KBM-7 (cell line): ENCODE data around the gene MRTFB.

Experiments used
- DNase-seq: peaks from one replicate; pipeline ENCODE4 v3.0.0-alpha.2; 2015
- in situ Hi-C: fragments of 300-500 bp; cut with MboI; formaldehyde crosslinking; loops from 2 replicates; pipeline ENCODE4 v1.14.3; 2020; ENCODE audit warnings: low sequenced_read_pairs, low pct_unique_long_range_greater_than_20kb, mixed read lengths

The MRTFB gene

DNA sequence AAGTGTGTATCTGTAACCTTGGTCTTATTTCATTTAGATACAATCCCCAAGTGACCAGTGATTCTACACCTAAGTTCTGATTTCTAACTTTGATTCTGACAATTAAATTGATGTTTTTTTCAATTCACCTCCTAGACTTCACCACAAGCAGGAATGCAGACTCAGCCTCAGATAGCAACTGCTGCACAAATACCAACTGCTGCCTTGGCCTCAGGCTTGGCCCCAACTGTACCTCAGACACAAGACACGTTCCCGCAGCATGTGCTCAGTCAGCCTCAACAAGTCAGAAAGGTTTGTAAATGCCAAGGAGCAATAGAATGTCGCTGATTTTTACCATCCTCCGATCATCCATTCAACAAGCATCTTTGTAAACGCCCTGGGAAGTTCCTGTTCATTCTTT lies 177.7 kb downstream of the MRTFB start:
- in situ Hi-C loops, result no loop called here
- DNase-seq, result no peak

DNA sequence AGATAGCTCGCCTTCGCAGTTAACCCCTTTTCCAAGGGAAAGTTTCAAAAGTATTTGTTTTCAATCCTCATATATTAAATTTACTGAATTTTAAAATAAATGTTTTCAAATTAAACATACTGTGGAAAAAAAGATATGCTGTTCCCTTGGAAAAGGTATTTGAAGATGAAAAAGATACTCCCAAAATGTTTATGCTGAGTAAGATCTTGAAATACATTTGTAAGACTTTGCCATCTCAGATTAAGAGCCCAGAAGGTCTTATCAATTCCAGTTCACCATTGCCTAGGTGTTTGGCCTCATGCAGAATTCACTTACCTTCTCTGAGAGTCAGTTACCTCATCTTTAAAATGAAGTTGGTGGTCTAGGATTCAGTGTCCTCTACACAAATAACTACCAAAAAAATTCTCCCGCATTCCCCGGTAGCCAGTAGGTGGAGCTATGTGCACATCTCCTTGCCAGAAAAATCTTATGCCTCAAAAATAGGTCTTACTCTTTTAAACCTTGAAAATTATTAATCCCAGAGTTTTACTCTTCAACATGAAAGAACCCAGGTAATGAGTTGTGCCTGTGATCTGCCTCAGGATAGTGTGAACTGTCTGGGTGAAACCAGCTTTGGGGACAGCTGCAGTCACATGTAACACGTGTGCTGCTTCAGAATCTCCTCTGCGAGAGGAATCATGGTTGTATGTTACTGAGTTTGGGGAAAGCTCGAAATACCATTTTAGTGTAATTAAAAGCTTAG lies 178.3 kb downstream of the MRTFB start:
- in situ Hi-C loops, result no loop called here

DNA sequence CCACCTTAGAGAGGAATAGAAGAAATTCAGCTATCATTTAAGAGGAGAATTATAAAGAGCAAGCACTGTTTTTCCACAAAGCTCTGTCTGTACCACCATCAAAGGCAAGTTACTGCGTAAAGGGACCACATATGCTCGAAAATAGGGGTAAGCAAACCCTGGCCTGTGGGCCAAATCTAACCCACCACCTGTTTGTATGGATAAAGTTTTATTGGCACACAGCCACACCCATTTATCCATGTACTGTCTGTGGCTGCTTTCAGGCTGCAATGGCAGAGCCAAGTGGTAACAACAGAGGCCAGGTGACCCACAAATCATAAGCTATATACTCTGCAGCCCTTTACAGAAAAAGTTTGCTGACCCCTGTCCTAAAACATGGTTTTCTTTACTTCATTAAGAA lies 180.3 kb downstream of the MRTFB start:
- no peak for DNase-seq
- in situ Hi-C loops, result no loop called here

More for the DNA sequence above, 178.3 kb downstream of the MRTFB start:
- peak; percentile 68 for DNase-seq

DNA sequence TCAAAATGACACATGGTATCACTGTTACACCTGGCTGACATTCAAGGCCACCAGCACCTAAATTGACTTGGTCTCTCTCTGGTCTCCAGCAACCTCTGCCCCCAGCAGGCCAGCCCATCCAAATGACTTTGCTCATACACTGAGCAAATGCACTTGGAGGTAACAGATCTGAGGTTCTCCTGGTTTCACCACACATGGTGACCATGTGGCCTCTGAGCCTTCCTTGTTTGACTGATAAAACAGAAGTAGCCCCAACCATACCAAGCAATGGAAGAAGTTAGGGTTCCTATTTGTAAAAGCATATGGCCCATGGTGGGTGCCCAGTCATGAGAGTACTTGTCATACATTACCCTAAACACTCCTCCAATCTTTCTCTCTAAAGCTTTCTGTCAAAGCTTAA lies 181.7 kb downstream of the MRTFB start:
- in situ Hi-C loops, result no loop called here
- DNase-seq, result no peak

DNA sequence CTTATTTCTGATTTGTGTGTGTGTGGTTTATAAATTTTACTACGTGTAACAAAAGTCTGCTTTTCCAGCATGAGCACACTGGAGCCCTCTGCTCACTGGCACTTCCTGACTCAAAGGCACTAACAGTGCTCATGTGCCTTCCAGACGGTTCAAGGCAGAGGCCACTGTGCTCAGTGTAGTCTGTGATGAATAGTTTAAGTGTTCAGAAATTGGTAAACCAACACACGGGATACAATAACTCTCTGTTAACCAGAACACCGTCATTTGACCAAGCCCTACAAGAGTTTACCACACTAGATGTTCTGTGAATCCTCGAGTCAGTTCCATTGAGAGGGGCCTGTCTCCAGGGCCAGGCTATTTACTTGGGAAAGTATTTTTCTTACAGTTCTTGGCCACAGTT lies 191.9 kb downstream of the MRTFB start:
- in situ Hi-C loops, result no loop called here

DNA sequence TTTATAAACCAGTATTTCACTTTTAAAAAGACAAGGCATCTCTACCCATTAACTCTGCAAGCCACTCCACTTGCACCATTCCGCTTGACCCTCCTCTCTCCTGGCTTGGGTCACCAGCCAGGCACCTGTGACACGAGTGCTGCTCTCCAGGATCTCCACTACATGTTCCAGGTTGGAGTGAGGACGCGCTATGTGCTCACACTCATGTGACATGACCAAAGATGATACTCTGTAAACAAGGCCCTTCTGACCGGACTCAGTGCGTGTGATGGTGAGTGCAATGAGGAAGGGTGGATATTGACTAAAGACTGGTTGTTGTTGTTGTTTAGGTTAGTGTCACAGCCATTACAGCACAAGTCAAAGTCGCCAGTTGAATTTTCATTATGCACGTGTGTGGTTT lies 192.7 kb downstream of the MRTFB start:
- in situ Hi-C loops, result no loop called here
- DNase-seq, result no peak

More for the DNA sequence above, 191.9 kb downstream of the MRTFB start:
- no peak for DNase-seq

DNA sequence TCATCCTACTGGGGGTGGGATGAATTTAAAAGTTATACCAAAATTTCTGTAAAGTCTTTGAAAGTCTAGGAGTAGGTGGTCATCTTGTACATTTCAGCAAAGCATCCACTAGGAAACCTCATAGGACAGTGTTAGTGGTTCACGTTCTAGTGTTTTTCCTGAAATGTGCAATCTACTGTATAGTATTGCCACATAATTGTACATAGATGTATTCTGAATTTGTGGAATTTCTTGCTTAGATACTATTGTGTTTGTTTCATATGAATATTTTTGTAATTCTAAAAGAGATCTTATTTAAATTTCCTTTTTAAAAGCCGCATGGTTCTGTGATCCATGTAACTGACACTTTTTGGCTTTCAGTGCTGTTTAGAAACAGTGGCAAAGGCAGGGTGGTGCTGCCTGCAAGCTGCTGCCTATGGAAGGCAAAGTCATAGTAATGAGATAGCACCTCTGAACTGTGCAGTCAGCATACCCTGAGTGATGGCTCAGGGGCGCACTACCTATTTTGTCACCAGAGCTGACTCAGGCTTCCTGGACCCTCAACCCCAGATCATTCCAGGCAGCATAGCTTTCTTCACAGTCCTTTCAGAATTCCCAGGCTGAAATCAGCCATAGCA lies 193.3 kb downstream of the MRTFB start:
- in situ Hi-C loops, result no loop called here
- no peak for DNase-seq

DNA sequence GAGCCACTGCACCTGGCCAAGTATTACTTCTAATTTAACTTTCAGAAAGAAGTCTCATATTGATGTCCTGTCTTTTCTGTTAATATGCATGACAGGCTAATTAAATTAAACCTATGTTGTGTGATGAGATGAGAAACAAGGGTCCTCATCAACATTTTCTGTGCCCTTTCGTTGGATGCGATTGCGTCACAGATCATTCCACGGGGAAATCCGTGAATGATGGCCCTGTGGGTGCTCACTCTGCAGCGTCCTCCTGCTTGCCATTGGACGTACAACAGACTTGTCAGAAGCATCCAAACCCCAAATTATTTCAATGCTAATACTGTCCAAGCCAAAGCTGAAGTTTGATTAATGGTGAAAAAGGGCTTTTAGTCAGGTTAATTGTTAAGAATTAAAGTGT lies 197.0 kb downstream of the MRTFB start:
- DNase-seq, result no peak
- in situ Hi-C loops, result no loop called here

DNA sequence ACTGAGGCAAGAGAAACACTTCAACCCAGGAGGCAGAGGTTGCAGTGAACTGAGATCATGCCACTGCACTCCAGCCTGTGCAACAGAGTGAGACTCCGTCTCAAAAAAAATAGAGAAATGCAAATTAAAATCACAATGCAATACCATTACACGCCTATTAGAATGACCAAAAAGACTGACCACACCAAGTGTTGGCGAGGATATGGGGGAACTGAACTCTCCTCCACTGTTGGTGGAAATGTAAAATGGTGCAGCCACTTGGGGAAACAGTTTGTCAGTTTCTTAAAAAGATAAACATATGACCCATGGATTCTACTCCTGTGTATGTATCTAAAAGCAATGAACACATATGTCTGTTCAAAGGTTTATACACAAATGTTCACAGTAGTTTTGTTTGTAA lies 204.8 kb downstream of the MRTFB start:
- no peak for DNase-seq
- in situ Hi-C loops, result loop anchor here (25.0 kb wide), 1 partner anchor 261 kb away; no protein-coding TSS in a partner anchor

DNA sequence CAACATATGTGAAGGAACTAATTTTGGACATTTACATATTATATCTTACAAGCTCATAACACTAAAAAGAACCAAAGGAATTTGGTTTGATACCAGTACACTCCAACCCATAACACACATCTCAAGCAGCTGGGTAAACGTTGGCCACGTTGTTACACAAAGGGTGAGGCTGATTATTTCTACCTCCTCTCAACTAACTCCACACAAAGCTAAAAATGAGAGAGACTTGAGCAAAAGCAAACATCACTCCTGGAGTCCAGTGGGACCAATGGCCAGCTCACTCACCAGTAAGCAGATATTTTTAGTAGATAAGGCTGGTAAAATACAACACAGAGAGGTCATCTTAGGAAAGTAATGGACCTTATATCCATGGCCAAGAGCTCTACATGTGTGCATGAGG lies 207.6 kb downstream of the MRTFB start:
- in situ Hi-C loops, result loop anchor here (25.0 kb wide), 1 partner anchor 259 kb away; no protein-coding TSS in a partner anchor

DNA sequence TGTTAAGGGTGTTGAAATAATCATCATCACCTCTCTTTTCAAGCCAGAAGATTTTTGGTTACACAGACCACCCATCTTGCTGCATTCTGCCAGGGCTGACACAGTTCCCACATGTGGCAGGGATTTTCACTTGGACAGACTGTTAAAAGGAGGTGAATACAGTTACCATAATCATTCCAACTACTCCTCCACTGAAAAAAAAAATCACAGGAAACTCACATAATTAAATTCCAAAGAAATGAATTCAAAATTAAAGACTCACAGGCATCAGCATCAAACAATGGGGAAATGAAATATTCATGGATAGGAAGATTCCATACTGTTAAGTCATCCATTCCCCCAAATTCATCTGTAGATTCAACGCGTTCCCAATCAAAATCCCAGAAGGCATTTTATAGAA lies 209.4 kb downstream of the MRTFB start:
- in situ Hi-C loops, result loop anchor here (10.0 to 25.0 kb wide), 2 partner anchors 257 to 356 kb away; partner anchors contain the start of gene ERCC4

More for the DNA sequence above, 207.6 kb downstream of the MRTFB start:
- no peak for DNase-seq

DNA sequence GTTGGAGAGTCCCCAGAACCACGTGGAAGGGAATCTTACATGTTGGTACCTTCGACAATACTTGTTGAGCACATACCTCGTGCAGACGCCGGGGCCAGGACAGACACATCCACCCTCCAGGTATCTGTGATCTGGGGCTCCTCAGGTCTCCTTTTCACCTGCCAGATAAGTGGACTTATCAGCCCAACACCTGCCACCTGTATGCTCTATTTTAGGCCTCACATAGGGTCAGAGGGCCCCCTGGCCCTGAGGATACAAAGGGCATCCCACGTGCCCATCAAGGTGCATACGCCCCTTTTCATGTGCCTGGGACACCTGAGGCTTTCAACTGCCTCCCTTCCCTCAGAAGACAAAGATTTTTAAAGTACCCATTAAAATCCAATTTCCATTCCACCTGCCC lies 212.7 kb downstream of the MRTFB start:
- DNase-seq, result no peak
- in situ Hi-C loops, result loop anchor here (10.0 to 25.0 kb wide), 2 partner anchors 254 to 359 kb away; partner anchors contain the start of gene ERCC4

More for the DNA sequence above, 209.4 kb downstream of the MRTFB start:
- DNase-seq, result no peak

DNA sequence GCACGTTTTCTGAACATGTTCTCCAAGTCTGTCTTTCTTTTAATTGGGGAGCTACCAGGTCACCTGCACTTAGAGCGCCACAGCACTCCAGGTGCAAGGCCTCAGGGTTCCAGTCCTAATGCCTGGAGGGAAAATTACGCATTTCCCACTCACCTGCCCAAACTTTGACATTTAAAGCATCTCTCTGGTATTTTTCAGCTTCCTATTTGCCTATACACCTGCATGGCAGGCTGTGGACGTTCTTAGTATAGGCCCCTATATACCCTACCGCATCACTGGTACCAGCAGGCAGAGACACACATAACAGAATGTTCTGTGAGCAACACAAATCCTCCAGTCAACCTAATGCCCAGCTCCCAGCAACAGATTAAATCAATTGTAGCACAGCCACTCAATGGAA lies 213.3 kb downstream of the MRTFB start:
- DNase-seq, result no peak
- in situ Hi-C loops, result loop anchor here (10.0 to 25.0 kb wide), 2 partner anchors 253 to 360 kb away; partner anchors contain the start of gene ERCC4

DNA sequence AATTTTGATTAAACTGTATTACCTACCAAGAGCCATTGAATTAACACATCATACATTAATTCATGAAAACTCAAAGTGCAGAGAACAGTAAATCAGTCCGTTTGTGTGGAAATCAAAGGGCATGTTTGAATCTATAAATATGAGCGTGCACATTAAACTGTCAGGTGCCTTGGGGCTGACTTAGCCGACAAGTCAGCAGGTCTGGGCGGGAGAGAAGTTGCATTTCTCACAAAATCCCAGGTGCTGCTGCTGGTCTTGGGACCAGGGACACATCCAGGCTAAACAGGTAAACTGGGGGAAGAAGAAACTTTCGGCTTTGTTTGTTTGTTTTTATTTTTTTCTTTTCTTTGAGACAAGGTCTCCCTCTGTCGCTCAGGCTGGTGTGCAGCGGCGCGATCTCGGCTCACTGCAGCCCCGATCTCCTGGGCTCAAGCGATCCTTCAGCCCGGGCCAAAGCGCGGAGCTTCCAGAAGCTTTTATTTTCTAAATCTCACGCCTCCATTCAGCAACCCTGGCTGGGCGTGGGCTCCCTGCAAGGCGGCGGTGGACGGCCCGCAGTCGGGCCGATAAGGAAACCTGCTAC lies 213.9 kb downstream of the MRTFB start:
- in situ Hi-C loops, result loop anchor here (10.0 to 25.0 kb wide), 2 partner anchors 252 to 360 kb away; partner anchors contain the start of gene ERCC4
- DNase-seq, result peak; percentile 87

DNA sequence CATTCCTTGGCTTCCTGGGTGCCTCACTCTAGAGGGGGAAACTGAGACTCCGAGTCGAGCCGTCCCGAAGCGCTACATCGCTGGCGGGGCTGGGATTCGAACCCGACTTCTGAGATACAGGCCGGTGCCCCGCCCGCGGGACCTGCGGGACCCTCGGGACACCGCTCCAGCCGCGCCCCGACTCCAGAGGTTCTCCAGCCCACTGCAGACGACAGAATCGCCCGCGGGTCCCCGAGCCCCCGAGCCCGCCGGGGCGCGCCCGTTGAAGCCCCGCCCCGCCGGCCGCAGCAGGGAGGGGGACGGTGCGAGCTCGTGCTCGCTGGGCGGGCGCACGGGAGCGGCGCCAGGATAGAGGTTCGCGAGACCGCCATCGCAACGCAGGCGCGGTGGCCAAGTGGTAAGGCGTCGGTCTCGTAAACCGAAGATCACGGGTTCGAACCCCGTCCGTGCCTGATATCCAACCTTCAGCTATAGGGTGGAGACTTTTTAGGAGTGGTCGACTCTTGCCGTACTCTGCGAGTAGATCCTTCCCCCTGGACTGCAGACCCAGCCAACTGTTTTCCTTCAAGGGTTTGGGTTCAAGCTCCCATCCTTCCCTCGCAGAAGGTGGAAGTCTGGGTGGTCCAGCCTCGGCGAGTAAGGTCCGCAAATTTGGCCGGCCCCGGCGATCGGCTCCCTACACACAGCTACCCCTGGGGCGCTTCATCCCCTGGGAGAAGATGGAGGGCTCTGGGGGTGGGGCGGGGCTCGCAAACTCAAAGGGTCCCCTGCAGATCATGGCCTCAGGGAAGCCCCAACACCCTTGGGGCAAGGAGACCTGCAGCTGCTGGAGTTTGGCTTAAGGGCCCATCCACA lies 214.6 kb downstream of the MRTFB start:
- peak; percentile 96 for DNase-seq
- in situ Hi-C loops, result loop anchor here (10.0 to 25.0 kb wide), 2 partner anchors 252 to 361 kb away; partner anchors contain the start of gene ERCC4

DNA sequence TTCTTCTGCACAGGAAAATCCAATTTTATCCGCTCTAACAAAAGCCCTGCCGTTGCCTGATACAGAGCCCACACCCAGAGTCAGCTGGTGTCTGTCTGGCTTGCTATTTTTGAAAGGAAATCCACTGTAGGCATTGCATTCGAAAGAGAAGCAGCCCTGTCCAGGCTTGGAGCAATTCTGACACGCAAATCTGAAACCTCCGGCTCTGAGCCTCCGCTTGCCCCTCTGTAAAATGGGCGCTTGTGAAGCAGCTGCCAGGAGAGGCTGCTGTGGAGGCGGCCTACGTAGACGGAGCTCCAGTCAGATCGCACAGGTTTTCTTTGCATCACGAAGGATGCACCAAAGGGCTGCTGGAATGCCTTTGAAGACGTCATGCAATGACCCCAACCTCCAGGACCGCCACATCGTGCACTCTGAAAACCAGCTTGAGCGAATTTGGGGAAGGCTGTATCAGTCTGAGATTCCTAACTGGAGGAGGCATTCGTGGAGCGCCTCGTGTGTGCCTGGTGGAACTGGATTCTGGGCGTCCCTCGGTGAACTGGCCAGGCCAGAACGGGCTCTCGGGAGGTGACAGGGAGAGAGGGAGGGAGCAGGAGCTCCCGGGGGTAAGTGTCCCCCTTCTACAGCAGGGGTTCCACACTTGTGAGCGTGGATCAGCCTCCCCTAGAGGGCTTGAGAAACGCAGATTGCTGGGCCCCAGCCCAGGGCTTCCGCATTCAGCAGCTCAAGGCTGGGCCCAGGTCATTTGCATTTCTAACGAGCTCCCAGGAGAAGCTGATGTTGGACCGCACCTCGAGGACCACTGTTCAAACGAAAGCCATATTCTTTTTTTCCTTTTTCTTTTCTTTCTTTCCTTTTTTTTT lies 215.5 kb downstream of the MRTFB start:
- in situ Hi-C loops, result loop anchor here (10.0 to 25.0 kb wide), 2 partner anchors 251 to 362 kb away; partner anchors contain the start of gene ERCC4
- DNase-seq, result no peak

DNA sequence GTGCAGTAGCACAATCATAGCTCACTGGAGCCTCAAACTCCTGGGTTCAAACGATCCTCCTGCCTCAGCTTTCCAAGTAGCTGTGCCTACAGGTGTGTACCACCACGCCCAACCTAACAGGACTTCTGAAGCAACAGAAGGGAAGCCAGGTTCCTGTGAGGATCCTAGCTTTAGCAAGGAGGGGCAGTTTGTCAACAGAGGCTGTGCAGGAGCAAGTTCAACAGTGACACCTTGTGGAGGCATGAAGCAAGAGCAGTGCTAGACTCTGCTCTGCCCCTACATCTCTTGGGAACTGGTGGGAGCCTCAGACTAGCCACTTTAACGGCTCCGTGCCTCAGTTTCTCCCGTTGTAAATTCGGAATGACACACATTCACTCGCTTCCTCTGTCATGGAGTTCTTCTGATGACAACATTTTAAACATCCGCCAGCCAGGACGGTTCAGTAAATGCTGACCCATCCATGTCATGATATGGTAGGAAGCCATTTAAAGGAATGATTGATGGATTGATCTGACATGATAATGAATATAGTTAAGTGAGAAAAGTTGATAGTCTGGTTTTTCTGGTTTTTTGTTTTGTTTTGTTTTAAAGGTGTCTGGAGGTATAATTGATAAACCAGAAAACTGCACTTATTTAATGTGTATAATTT lies 218.7 kb downstream of the MRTFB start:
- in situ Hi-C loops, result loop anchor here (10.0 to 25.0 kb wide), 2 partner anchors 247 to 365 kb away; partner anchors contain the start of gene ERCC4
- peak; percentile 64 for DNase-seq
